ENCODE measurements around the gene DLK2. TPM values are rescaled to one million over a fixed set of nuclear protein-coding genes. Genes with fewer than 3 reads are reported as not detected.
A peak's percentile ranks its signal among the peaks of the same experiment; 100 is the strongest.

DLK2 gene
- total and polyA plus RNA-seq, 2 experiments from 2014 or later, result 0.21 to 0.47 TPM

DNA sequence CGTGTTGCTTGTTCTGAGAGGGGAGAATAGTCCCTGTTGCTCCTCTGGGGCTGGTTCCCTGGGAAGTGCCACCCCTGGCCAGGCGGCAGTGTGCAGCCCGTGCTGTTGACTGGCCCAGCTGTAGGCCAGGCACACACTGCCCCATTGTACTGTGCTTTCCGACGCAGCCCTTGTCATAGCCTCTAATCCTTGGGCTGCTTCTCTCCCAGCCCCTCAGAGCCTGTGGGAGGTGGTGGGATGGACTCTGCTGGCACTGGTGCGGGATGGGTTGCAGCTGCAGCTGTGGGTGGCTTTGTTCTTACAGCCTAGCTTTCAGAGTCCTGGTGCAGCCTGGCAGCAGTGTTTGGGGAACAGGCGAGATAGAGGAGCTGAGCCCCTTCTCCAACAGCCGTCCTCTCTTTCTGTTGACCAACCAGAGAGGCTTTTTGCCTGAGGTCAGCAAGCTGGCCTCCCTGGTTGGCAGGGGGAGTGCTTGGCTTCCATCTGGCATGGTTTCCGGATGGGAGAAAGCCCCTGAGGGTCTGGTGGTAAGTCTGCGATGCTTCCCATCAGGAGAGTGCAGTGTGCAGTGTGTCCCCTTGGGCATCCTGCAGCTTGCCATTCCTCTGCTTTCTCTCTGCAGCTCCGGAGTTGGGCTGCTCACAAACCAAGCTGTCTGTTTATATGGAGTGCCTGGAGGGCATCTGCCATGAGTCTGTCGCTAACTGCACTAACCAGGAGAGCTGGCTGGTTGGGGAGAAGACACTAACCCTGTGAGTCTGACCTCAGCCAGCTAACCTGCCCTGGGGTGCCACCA lies 34.1 kb upstream of the DLK2 start:
- Histone ChIP-seq H3K4me2 (no peak overlapping the region), H3K36me3 (ENCODE audit: insufficient read depth) (no peaks in the 10 kb centered on the region), H3F3A (replicated peaks; ENCODE audit: low read depth) (no peaks in the 10 kb centered on the region), H3K4me1 (ENCODE audit: insufficient read depth) (peaks cover 7% of the 10 kb centered on the region), H3K9me2 (ENCODE audit: insufficient read depth) (no peaks in the 10 kb centered on the region), H2AFZ (no peak overlapping the region), H3K4me3 (no peak overlapping the region), H3K27ac (ENCODE audit: low read depth) (no peak overlapping the region), H4K20me1 (replicated peaks; ENCODE audit: insufficient read depth) (peaks cover 41% of the 10 kb centered on the region), H3K27me3 (ENCODE audit: insufficient read depth) (no peaks in the 10 kb centered on the region), H3K79me2 (replicated peaks; ENCODE audit: insufficient read depth) (peaks cover 71% of the 10 kb centered on the region)
- Mint-ChIP-seq H3K4me3 (no peak overlapping the region), H3K27me3 (ENCODE audit: insufficient read depth, low read depth, poor library complexity) (peaks cover 7% of the 10 kb centered on the region), H3K36me3 (ENCODE audit: low read depth) (peaks cover 7% of the 10 kb centered on the region; the same call in 2 of the 3 replicates), H3K9me3 (no peaks in the 10 kb centered on the region), H3K27ac (peak overlapping the region; percentile 61), H3K4me1 (peaks cover 24% of the 10 kb centered on the region)
- DNase-seq (ENCODE audit: low spot score) (no peak), ATAC-seq (no peak)
- TF ChIP-seq ZNF331 (CRISPR knock-in tag; IDR thresholded peaks at IDR 0.05; ENCODE audit: low read depth), result no peak
- TF ChIP-seq STAT1 (IDR thresholded peaks at IDR 0.05; ENCODE audit: unreplicated experiment), result no peak
- no peak for TF ChIP-seq EZH2phosphoT487 (IDR thresholded peaks at IDR 0.05; ENCODE audit: unreplicated experiment)
- no peak for TF ChIP-seq CREB1 (CRISPR knock-in tag; IDR thresholded peaks at IDR 0.05; ENCODE audit: low read depth)
- TF ChIP-seq, protein P1, sequence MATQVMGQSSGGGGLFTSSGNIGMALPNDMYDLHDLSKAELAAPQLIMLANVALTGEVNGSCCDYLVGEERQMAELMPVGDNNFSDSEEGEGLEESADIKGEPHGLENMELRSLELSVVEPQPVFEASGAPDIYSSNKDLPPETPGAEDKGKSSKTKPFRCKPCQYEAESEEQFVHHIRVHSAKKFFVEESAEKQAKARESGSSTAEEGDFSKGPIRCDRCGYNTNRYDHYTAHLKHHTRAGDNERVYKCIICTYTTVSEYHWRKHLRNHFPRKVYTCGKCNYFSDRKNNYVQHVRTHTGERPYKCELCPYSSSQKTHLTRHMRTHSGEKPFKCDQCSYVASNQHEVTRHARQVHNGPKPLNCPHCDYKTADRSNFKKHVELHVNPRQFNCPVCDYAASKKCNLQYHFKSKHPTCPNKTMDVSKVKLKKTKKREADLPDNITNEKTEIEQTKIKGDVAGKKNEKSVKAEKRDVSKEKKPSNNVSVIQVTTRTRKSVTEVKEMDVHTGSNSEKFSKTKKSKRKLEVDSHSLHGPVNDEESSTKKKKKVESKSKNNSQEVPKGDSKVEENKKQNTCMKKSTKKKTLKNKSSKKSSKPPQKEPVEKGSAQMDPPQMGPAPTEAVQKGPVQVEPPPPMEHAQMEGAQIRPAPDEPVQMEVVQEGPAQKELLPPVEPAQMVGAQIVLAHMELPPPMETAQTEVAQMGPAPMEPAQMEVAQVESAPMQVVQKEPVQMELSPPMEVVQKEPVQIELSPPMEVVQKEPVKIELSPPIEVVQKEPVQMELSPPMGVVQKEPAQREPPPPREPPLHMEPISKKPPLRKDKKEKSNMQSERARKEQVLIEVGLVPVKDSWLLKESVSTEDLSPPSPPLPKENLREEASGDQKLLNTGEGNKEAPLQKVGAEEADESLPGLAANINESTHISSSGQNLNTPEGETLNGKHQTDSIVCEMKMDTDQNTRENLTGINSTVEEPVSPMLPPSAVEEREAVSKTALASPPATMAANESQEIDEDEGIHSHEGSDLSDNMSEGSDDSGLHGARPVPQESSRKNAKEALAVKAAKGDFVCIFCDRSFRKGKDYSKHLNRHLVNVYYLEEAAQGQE (IDR thresholded peaks at IDR 0.05; ENCODE audit: unreplicated experiment), result no peak
- TF ChIP-seq, protein P2, sequence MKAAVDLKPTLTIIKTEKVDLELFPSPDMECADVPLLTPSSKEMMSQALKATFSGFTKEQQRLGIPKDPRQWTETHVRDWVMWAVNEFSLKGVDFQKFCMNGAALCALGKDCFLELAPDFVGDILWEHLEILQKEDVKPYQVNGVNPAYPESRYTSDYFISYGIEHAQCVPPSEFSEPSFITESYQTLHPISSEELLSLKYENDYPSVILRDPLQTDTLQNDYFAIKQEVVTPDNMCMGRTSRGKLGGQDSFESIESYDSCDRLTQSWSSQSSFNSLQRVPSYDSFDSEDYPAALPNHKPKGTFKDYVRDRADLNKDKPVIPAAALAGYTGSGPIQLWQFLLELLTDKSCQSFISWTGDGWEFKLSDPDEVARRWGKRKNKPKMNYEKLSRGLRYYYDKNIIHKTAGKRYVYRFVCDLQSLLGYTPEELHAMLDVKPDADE (IDR thresholded peaks at IDR 0.05), result no peak
- no peak for TF ChIP-seq ZNF114 (CRISPR knock-in tag; IDR thresholded peaks at IDR 0.05)
- TF ChIP-seq NANOG (IDR thresholded peaks at IDR 0.05; ENCODE audit: borderline replicate concordance), result no peak
- no peak for TF ChIP-seq EZH2 (IDR thresholded peaks at IDR 0.05; ENCODE audit: low read depth, unreplicated experiment)
- no peak for TF ChIP-seq JUNB (IDR thresholded peaks at IDR 0.05; ENCODE audit: unreplicated experiment)
- TF ChIP-seq, protein P3, sequence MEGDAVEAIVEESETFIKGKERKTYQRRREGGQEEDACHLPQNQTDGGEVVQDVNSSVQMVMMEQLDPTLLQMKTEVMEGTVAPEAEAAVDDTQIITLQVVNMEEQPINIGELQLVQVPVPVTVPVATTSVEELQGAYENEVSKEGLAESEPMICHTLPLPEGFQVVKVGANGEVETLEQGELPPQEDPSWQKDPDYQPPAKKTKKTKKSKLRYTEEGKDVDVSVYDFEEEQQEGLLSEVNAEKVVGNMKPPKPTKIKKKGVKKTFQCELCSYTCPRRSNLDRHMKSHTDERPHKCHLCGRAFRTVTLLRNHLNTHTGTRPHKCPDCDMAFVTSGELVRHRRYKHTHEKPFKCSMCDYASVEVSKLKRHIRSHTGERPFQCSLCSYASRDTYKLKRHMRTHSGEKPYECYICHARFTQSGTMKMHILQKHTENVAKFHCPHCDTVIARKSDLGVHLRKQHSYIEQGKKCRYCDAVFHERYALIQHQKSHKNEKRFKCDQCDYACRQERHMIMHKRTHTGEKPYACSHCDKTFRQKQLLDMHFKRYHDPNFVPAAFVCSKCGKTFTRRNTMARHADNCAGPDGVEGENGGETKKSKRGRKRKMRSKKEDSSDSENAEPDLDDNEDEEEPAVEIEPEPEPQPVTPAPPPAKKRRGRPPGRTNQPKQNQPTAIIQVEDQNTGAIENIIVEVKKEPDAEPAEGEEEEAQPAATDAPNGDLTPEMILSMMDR (conservative IDR thresholded peaks at IDR 0.05; ENCODE audit: low read depth in 2 of 2), result no peak
- TF ChIP-seq, protein P4, sequence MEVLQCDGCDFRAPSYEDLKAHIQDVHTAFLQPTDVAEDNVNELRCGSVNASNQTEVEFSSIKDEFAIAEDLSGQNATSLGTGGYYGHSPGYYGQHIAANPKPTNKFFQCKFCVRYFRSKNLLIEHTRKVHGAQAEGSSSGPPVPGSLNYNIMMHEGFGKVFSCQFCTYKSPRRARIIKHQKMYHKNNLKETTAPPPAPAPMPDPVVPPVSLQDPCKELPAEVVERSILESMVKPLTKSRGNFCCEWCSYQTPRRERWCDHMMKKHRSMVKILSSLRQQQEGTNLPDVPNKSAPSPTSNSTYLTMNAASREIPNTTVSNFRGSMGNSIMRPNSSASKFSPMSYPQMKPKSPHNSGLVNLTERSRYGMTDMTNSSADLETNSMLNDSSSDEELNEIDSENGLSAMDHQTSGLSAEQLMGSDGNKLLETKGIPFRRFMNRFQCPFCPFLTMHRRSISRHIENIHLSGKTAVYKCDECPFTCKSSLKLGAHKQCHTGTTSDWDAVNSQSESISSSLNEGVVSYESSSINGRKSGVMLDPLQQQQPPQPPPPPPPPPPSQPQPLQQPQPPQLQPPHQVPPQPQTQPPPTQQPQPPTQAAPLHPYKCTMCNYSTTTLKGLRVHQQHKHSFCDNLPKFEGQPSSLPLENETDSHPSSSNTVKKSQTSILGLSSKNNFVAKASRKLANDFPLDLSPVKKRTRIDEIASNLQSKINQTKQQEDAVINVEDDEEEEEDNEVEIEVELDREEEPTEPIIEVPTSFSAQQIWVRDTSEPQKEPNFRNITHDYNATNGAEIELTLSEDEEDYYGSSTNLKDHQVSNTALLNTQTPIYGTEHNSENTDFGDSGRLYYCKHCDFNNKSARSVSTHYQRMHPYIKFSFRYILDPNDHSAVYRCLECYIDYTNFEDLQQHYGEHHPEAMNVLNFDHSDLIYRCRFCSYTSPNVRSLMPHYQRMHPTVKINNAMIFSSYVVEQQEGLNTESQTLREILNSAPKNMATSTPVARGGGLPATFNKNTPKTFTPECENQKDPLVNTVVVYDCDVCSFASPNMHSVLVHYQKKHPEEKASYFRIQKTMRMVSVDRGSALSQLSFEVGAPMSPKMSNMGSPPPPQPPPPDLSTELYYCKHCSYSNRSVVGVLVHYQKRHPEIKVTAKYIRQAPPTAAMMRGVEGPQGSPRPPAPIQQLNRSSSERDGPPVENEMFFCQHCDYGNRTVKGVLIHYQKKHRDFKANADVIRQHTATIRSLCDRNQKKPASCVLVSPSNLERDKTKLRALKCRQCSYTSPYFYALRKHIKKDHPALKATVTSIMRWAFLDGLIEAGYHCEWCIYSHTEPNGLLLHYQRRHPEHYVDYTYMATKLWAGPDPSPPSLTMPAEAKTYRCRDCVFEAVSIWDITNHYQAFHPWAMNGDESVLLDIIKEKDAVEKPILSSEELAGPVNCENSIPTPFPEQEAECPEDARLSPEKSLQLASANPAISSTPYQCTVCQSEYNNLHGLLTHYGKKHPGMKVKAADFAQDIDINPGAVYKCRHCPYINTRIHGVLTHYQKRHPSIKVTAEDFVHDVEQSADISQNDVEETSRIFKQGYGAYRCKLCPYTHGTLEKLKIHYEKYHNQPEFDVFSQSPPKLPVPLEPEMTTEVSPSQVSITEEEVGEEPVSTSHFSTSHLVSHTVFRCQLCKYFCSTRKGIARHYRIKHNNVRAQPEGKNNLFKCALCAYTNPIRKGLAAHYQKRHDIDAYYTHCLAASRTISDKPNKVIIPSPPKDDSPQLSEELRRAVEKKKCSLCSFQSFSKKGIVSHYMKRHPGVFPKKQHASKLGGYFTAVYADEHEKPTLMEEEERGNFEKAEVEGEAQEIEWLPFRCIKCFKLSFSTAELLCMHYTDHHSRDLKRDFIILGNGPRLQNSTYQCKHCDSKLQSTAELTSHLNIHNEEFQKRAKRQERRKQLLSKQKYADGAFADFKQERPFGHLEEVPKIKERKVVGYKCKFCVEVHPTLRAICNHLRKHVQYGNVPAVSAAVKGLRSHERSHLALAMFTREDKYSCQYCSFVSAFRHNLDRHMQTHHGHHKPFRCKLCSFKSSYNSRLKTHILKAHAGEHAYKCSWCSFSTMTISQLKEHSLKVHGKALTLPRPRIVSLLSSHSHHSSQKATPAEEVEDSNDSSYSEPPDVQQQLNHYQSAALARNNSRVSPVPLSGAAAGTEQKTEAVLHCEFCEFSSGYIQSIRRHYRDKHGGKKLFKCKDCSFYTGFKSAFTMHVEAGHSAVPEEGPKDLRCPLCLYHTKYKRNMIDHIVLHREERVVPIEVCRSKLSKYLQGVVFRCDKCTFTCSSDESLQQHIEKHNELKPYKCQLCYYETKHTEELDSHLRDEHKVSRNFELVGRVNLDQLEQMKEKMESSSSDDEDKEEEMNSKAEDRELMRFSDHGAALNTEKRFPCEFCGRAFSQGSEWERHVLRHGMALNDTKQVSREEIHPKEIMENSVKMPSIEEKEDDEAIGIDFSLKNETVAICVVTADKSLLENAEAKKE (CRISPR knock-in tag; IDR thresholded peaks at IDR 0.05), result no peak
- TF ChIP-seq POLR2AphosphoS5 (IDR thresholded peaks at IDR 0.05; ENCODE audit: low read depth), result no peak

Measured in GM23338 (cell line).